Measurements from ENCODE around the gene OTX2. TPM values are rescaled to one million over a fixed set of nuclear protein-coding genes. Genes with fewer than 3 reads are reported as not detected.

Gene OTX2
- total RNA-seq, 1 donor from 2014 or later, result not detected

- DNase-seq (ENCODE audit: low read depth), result no peak
- no peaks in the 10 kb centered on the region for H3K27me3 ChIP-seq (ENCODE audit: control insufficient read depth, insufficient read depth, low read length)
- H3K36me3 ChIP-seq (ENCODE audit: control insufficient read depth, insufficient read depth, low read length), result no peaks in the 10 kb centered on the region
- TF ChIP-seq CTCF (IDR thresholded peaks at IDR 0.05; ENCODE audit: insufficient read depth, low read length, poor library complexity, severe bottlenecking), result no peak
- H3K4me3 ChIP-seq (ENCODE audit: low read depth, low read length), result no peak overlapping the region
These were observed 27.6 kb downstream of the OTX2 start for GRCh38 chr14:56782711-56783110.

- Histone ChIP-seq H3K4me3 (ENCODE audit: low read depth, low read length) (no peak overlapping the region), H3K27me3 (ENCODE audit: control insufficient read depth, insufficient read depth, low read length) (peaks cover 2% of the 10 kb centered on the region), H3K36me3 (ENCODE audit: control insufficient read depth, insufficient read depth, low read length) (no peaks in the 10 kb centered on the region)
- TF ChIP-seq CTCF (IDR thresholded peaks at IDR 0.05; ENCODE audit: insufficient read depth, low read length, poor library complexity, severe bottlenecking), result no peak
- no peak for DNase-seq (ENCODE audit: low read depth)
These were observed 35.8 kb downstream of the OTX2 start for GRCh38 chr14:56774503-56774902.

GRCh38 chr14:56770512-56770911, 39.8 kb downstream of the OTX2 start:
- no peak for DNase-seq (ENCODE audit: low read depth)
- no peak for TF ChIP-seq CTCF (IDR thresholded peaks at IDR 0.05; ENCODE audit: insufficient read depth, low read length, poor library complexity, severe bottlenecking)
- Histone ChIP-seq H3K36me3 (ENCODE audit: control insufficient read depth, insufficient read depth, low read length) (no peaks in the 10 kb centered on the region), H3K27me3 (ENCODE audit: control insufficient read depth, insufficient read depth, low read length) (peaks cover 2% of the 10 kb centered on the region), H3K4me3 (ENCODE audit: low read depth, low read length) (no peak overlapping the region)

GRCh38 chr14:56760164-56760914, 49.9 kb downstream of the OTX2 start:
- no peaks in the 10 kb centered on the region for H3K36me3 ChIP-seq (ENCODE audit: control insufficient read depth, insufficient read depth, low read length)
- DNase-seq (ENCODE audit: low read depth), result no peak
- no peak for TF ChIP-seq CTCF (IDR thresholded peaks at IDR 0.05; ENCODE audit: insufficient read depth, low read length, poor library complexity, severe bottlenecking)
- H3K27me3 ChIP-seq (ENCODE audit: control insufficient read depth, insufficient read depth, low read length), result no peaks in the 10 kb centered on the region
- no peak overlapping the region for H3K4me3 ChIP-seq (ENCODE audit: low read depth, low read length)

- no peak for TF ChIP-seq CTCF (IDR thresholded peaks at IDR 0.05; ENCODE audit: insufficient read depth, low read length, poor library complexity, severe bottlenecking)
- Histone ChIP-seq H3K4me3 (ENCODE audit: low read depth, low read length) (no peak overlapping the region), H3K27me3 (ENCODE audit: control insufficient read depth, insufficient read depth, low read length) (no peaks in the 10 kb centered on the region), H3K36me3 (ENCODE audit: control insufficient read depth, insufficient read depth, low read length) (no peaks in the 10 kb centered on the region)
- DNase-seq (ENCODE audit: low read depth), result no peak
These were observed 50.6 kb downstream of the OTX2 start for GRCh38 chr14:56759633-56760032.

GRCh38 chr14:56759094-56759493, 51.2 kb downstream of the OTX2 start:
- no peaks in the 10 kb centered on the region for H3K36me3 ChIP-seq (ENCODE audit: control insufficient read depth, insufficient read depth, low read length)
- no peak overlapping the region for H3K4me3 ChIP-seq (ENCODE audit: low read depth, low read length)
- no peak for DNase-seq (ENCODE audit: low read depth)
- no peak for TF ChIP-seq CTCF (IDR thresholded peaks at IDR 0.05; ENCODE audit: insufficient read depth, low read length, poor library complexity, severe bottlenecking)
- H3K27me3 ChIP-seq (ENCODE audit: control insufficient read depth, insufficient read depth, low read length), result no peaks in the 10 kb centered on the region
